ENCODE data around the gene TEX28.
"Not testable (repeated sequence)": the region's sequence is repeated elsewhere in the genome, so short reads cannot be mapped to it uniquely, and the experiment has no call there.

The TEX28 gene

GRCh38 chrX:154310616-154311536, 16.0 kb upstream of the TEX28 start:
- no peak for DNase-seq

DNA sequence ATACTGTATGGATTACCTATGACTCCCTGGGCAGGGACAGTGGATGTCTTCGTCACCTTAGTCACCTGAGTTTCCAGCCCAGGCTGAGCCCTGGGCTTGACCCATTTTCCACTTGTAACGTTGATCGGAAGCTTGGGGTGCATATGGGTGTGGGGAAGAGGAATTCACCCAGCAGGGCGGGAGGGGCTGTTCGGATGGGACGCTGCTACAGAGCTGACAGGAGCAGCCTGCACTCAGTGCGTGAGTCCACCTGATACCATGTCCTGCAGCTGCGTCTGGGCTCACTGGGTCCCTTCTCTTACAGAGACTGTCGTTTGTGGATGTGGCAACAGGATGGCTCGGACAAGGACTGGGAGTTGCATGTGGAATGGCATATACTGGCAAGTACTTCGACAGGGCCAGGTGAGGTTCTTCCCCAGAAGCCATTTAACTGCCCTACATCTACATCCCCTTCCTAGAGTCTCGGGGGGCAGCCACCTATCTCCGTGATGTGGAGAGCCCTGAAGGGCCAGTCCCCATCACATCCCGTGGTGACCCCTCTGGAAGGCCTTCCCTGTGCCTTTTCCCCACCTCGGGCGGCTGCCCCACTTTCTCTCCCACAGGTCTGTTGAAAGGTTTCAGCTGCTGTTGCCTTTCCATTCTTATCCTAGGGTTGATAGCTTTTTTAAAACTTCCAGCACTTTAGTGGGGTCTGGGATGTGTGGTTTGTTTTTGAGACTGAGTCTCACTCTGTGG, 14.3 kb upstream of the TEX28 start:
- DNase-seq: no peak

GRCh38 chrX:154308108-154308946, 13.4 kb upstream of the TEX28 start:
- no peak for DNase-seq

DNA sequence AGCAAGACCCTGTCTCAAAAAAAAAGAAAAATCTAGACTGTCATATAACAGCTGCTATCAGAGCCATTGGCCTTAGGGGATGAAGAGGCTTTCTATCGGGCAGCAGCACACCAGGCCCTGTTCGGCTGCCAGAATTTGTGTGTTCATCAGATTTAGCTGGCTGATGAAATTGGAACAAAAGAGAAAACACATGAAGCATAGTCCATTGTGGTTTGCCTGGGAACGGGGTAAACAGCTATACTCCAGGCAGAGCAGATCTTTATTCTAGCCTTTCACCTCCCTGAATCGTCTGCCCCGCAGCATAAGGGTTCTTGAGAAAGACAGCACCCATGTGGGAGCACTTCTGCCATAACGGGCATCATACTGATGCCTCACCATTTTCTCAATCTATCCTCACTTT, 12.3 kb upstream of the TEX28 start:
- DNase-seq: no peak

DNA sequence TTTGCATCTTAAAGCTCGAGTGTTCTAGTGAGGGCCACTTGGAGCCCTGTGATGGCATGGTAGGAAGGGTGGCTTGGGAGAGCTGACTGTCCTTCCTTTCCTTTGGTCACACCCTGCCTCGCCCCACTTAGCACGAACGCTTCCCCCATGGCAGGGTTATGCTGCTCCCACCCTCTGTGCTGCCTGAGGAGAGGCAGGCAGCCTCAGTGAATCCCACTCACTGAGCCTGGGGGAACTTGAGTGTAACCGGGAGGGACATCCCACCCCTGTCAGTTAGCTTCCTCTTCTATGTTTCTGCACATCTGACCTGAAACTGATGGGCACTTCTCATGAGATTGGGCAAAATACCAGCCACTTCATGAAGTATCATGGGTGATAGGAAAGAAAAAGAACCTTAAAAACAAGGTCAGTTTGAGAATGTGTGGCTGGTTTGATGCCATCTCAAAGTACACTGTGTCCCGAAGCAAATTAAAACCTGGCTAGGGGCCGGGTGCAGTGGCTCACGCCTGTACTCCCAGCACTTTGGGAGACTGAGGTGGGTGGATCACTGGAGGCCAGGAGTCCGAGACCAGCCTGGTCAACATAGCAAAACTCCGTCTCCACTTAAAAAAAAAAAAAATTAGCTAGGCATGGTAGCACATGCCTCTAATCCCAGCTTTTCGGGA, 10.7 kb upstream of the TEX28 start:
- DNase-seq: no peak

GRCh38 chrX:154304846-154305245, 9.9 kb upstream of the TEX28 start:
- no peak for DNase-seq

GRCh38 chrX:154303476-154303875, 8.6 kb upstream of the TEX28 start:
- DNase-seq: no peak

DNA sequence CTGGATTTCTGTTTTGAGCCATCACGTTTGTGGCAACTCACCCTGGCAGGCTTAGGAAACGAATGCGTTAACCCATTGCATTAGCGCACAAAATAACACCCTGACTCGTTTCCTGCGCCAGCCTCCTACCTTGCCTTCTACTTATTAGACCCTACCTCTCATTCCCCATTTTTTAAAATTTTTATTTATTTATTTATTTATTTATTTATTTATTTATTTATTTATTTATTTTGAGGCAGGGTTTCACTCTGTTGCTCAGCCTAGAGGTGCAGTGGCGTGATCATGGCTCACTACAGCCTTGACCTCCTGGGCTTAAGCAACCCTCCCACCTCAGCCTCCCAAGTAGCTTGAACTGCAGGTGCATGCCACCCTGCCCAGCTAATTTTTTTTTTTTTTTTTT, 8.1 kb upstream of the TEX28 start:
- not testable (repeated sequence) for DNase-seq

- no peak for DNase-seq
These were observed 5.9 kb upstream of the TEX28 start for GRCh38 chrX:154300816-154301215.

DNA sequence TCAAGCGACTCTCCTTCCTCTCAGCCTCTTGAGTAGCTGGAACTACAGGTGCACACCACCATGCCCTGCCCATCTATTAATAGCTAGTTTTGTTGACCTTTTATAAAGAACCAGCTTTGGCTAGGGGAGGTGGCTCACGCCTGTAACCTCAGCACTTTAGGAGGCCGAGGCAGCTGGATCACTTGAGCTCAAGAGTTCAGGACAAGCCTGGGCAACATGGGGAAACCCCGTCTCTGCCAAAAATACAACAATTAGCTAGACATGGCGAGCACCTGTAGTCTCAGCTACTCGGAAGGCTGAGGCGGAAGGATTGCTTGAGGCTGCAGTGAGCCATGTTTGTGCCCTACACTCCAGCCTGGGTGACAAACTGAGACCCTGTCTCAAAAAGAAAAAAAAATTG, 3.4 kb upstream of the TEX28 start:
- DNase-seq: no peak

GRCh38 chrX:154296731-154297130, 1.8 kb upstream of the TEX28 start:
- no peak for DNase-seq

- no peak for DNase-seq
These were observed 863 bp upstream of the TEX28 start, which contains the start of gene TKTL1 for GRCh38 chrX:154295664-154296310. TSS of gene TKTL1 (plus strand) at chrX:154295795. CDS start at chrX:154295860, 65 bp downstream.

DNA sequence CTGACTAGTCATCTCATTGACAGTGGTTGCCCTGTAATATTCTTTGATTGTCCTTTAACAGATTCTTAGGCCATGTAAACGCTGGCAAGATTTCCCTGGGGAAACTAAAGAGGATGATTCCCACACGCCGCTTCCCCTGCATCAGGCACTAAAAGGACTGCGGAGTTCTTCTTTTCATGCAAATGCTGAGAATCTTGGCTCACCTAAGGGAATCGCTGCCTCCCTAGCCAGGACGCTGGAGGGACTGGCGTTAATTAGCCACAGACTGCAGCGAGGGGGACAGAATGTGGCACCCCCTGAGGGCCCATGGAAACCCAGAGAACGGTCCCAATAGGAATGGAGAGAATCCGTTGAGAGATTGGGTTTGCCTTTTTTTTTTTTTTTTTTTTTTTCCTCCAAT, 8.5 kb downstream of the TEX28 start:
- not testable (repeated sequence) for DNase-seq

DNA sequence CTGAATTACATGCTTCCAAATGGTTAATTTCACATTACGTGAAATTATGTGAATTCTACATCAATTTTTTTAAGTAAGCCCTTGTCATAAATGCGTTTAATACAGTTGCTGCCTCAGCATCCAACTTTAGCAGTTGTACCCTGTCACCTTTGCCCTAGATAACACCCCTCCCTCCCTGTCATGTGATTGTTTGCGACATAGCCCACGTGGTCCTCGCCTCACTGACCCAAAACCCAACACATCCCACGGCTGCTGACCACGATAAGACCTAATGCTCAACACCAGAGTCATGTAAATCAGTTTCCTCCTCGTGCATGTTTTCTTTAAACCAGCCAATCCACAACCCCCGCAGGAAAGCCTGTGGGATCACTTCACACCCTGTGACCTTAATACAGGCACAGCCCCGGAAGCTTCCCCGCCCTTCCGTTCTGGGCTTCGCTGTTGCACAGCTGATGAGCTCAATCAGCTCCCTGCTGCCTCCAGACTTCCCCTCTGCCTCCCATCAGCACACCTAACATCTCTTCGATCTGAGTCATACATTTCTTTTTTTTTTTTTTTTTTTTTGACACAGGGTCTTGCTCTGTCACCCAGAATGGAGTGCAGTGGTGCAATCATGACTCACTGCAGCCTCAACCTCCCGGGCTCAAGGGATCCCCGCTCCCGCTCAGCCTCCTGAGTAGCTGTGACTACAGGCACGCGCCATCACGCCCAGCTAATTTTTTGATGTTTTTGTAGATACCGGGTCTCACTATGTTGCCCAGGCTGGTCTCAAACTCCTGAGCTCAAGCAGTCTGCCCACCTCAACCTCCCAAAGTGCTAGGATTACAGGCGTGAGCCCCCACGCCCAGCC, 10.2 kb downstream of the TEX28 start:
- not testable (repeated sequence) for DNase-seq

- not testable (repeated sequence) for DNase-seq
These were observed 25.7 kb downstream of the TEX28 start for GRCh38 chrX:154269245-154269644.

DNA sequence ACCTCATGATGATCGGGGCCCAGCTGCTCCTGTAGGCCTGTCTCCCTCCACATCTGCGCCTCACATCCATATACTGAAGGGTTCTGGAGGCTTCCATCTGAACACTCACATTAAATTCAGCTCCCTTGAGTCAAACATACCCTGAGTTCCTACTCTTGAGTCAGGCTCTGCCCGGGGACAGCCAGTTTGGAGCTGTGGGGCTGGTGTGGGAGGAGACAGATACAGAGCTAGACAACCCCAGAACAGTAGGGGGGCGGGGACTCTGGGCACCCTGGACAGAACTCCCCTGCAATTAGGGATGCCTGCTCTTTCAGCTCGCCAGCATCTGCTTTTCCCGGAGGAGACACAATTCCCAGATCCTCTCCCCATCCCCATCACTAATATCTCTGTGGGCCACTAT, 31.9 kb downstream of the TEX28 start:
- DNase-seq: not testable (repeated sequence)

- DNase-seq: not testable (repeated sequence)
These were observed 36.2 kb downstream of the TEX28 start for GRCh38 chrX:154258711-154259110.

- DNase-seq: not testable (repeated sequence)
These were observed 37.6 kb downstream of the TEX28 start, which contains the start of gene OPN1MW3 for GRCh38 chrX:154257282-154257681. TSS of gene OPN1MW3 (plus strand) at chrX:154257582. CDS start at chrX:154257620, 38 bp downstream.

DNA sequence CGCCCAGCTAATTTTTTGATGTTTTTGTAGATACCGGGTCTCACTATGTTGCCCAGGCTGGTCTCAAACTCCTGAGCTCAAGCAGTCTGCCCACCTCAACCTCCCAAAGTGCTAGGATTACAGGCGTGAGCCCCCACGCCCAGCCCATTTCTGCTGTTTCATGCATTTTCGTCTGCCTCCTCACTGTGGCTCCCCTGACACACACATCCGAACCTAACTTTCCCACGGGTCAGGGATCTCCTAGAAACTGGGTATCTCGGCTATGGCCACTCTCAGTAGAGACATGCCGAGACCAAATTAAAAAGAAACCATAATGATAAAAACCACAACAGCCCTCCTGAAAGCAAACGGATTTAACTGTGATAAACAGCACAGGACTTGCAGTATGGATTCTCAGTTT, 46.8 kb downstream of the TEX28 start:
- DNase-seq: not testable (repeated sequence)

GRCh38 chrX:154247377-154248045, 47.4 kb downstream of the TEX28 start:
- DNase-seq: not testable (repeated sequence)

Measured in NCI-H1436 treated with DMSO at 0.1 percent for 48 hours (cell line).